NT2/D1 (cell line): Measurements from ENCODE around the gene CAMK2D.

Experiments used
- DNase-seq: peaks from one replicate; pipeline ENCODE4 v3.0.0-alpha.2; 2011; ENCODE audit warnings: low read depth, low spot score
- H3K27me3 ChIP-seq: 2 replicates; pipeline ENCODE4 v1.6.0; 2011; ENCODE audit warnings: mild to moderate bottlenecking; ENCODE audit not compliant: insufficient read length, insufficient read depth
- H3K36me3 ChIP-seq: 2 replicates; pipeline ENCODE4 v1.6.1; 2011; ENCODE audit warnings: mild to moderate bottlenecking, low read length, mixed read lengths; ENCODE audit not compliant: insufficient read depth, insufficient read length
- H3K4me1 ChIP-seq: 2 replicates; pipeline ENCODE4 v1.5.1; 2011; ENCODE audit not compliant: insufficient read depth, insufficient read length
- H3K4me3 ChIP-seq: 2 replicates; pipeline ENCODE4 v1.5.1; 2011; ENCODE audit warnings: low read depth; ENCODE audit not compliant: insufficient read length
- H3K9ac ChIP-seq: 2 replicates; pipeline ENCODE4 v1.6.0; 2011; ENCODE audit warnings: low read depth; ENCODE audit not compliant: insufficient read length
- H3K9me3 ChIP-seq: 2 replicates; pipeline ENCODE4 v1.5.1; 2011; ENCODE audit warnings: mild to moderate bottlenecking, low read length; ENCODE audit not compliant: insufficient read depth
- SUZ12 ChIP-seq: IDR thresholded peaks from 2 replicates; pipeline ENCODE4 v1.6.1; 2011; ENCODE audit not compliant: insufficient read length, insufficient read depth; ENCODE audit errors: extremely low read depth
- YY1 ChIP-seq: IDR thresholded peaks from 2 replicates; pipeline ENCODE4 v1.6.1; 2011; ENCODE audit not compliant: insufficient read length, insufficient read depth
- ZNF274 ChIP-seq: IDR thresholded peaks from 2 replicates; pipeline ENCODE4 v1.6.1; 2011; ENCODE audit warnings: mild to moderate bottlenecking, low read depth, low read length

The CAMK2D gene

GRCh38 chr4:113420938-113421337, 340.6 kb downstream of the CAMK2D start:
- H3K4me1 ChIP-seq, result no peaks in the 10 kb centered on the region
- no peak overlapping the region for H3K4me3 ChIP-seq
- no peak for TF ChIP-seq SUZ12
- no peak for TF ChIP-seq YY1
- peaks cover 12% of the 10 kb centered on the region for H3K9me3 ChIP-seq
- no peak for DNase-seq
- no peaks in the 10 kb centered on the region for H3K36me3 ChIP-seq
- H3K27me3 ChIP-seq, result no peaks in the 10 kb centered on the region
- H3K9ac ChIP-seq, result no peak overlapping the region

- Histone ChIP-seq H3K9me3 (peaks cover 12% of the 10 kb centered on the region), H3K36me3 (no peaks in the 10 kb centered on the region), H3K4me1 (no peaks in the 10 kb centered on the region), H3K9ac (no peak overlapping the region), H3K27me3 (no peaks in the 10 kb centered on the region), H3K4me3 (no peak overlapping the region)
- TF ChIP-seq ZNF274 (no peak), SUZ12 (no peak), YY1 (no peak)
- DNase-seq, result no peak
Observed at GRCh38 chr4:113419631-113420030, 341.9 kb downstream of the CAMK2D start.

- TF ChIP-seq YY1 (no peak), ZNF274 (no peak), SUZ12 (no peak)
- Histone ChIP-seq H3K4me3 (no peak overlapping the region), H3K36me3 (no peaks in the 10 kb centered on the region), H3K4me1 (no peaks in the 10 kb centered on the region), H3K9me3 (no peaks in the 10 kb centered on the region), H3K27me3 (no peaks in the 10 kb centered on the region), H3K9ac (no peak overlapping the region)
- no peak for DNase-seq
Observed at GRCh38 chr4:113411496-113411938, 350.0 kb downstream of the CAMK2D start.

- Histone ChIP-seq H3K4me1 (no peaks in the 10 kb centered on the region), H3K4me3 (no peak overlapping the region), H3K9me3 (no peaks in the 10 kb centered on the region), H3K36me3 (no peaks in the 10 kb centered on the region), H3K9ac (no peak overlapping the region), H3K27me3 (no peaks in the 10 kb centered on the region)
- TF ChIP-seq YY1 (no peak), ZNF274 (no peak), SUZ12 (no peak)
- no peak for DNase-seq
Observed at GRCh38 chr4:113410686-113411085, 350.9 kb downstream of the CAMK2D start.

GRCh38 chr4:113409181-113409580, 352.4 kb downstream of the CAMK2D start:
- no peaks in the 10 kb centered on the region for H3K9me3 ChIP-seq
- no peaks in the 10 kb centered on the region for H3K36me3 ChIP-seq
- TF ChIP-seq ZNF274 (no peak), SUZ12 (no peak), YY1 (no peak)
- H3K9ac ChIP-seq, result no peak overlapping the region
- no peak overlapping the region for H3K4me3 ChIP-seq
- H3K27me3 ChIP-seq, result no peaks in the 10 kb centered on the region
- no peak for DNase-seq
- H3K4me1 ChIP-seq, result no peaks in the 10 kb centered on the region

GRCh38 chr4:113407409-113407808, 354.1 kb downstream of the CAMK2D start:
- DNase-seq, result no peak
- H3K4me3 ChIP-seq, result no peak overlapping the region
- H3K27me3 ChIP-seq, result no peaks in the 10 kb centered on the region
- no peaks in the 10 kb centered on the region for H3K4me1 ChIP-seq
- H3K36me3 ChIP-seq, result no peaks in the 10 kb centered on the region
- H3K9me3 ChIP-seq, result no peaks in the 10 kb centered on the region
- H3K9ac ChIP-seq, result no peak overlapping the region
- no peak for TF ChIP-seq YY1
- TF ChIP-seq SUZ12, result no peak
- no peak for TF ChIP-seq ZNF274

- Histone ChIP-seq H3K36me3 (no peaks in the 10 kb centered on the region), H3K27me3 (no peaks in the 10 kb centered on the region), H3K4me1 (no peaks in the 10 kb centered on the region), H3K9ac (no peak overlapping the region), H3K9me3 (no peaks in the 10 kb centered on the region), H3K4me3 (no peak overlapping the region)
- no peak for DNase-seq
- TF ChIP-seq SUZ12 (no peak), YY1 (no peak), ZNF274 (no peak)
Observed at GRCh38 chr4:113406723-113407016, 354.9 kb downstream of the CAMK2D start.
